OCI-LY1 (cell line): ENCODE data around the gene DACH1.

Experiments
- H2AFZ ChIP-seq: fragments of 200-600 bp; sonication (generic), shearing (Covaris generic); 2 replicates; pipeline ENCODE4 v1.6.0; 2014; ENCODE audit warnings: antibody characterized with exemption, mild to moderate bottlenecking, low read length
- H3F3A ChIP-seq: fragments of 200-600 bp; sonication (generic), shearing (Covaris generic); 2 replicates; pipeline ENCODE4 v1.6.0; 2014; ENCODE audit warnings: mild to moderate bottlenecking, antibody characterized with exemption, low read length, moderate library complexity; ENCODE audit not compliant: insufficient read depth
- H3K27ac ChIP-seq: fragments of 200-600 bp; sonication (generic); 2 replicates; pipeline ENCODE4 v1.5.1; 2014; ENCODE audit warnings: low read length, mixed run types, mild to moderate bottlenecking, low read depth; ENCODE audit not compliant: poor library complexity, severe bottlenecking
- H3K27me3 ChIP-seq: fragments of 200-600 bp; sonication (generic); 2 replicates; pipeline ENCODE4 v1.6.0; 2014; ENCODE audit warnings: antibody characterized with exemption, mild to moderate bottlenecking, low read length, moderate library complexity; ENCODE audit not compliant: insufficient read depth
- H3K36me3 ChIP-seq: fragments of 200-600 bp; sonication (generic); 2 replicates; pipeline ENCODE4 v1.6.1; 2014; ENCODE audit warnings: mild to moderate bottlenecking, antibody characterized with exemption, low read length, moderate library complexity, mixed read lengths; ENCODE audit not compliant: insufficient read depth
- H3K4me1 ChIP-seq: fragments of 200-600 bp; sonication (generic); 2 replicates; pipeline ENCODE4 v1.5.1; 2014; ENCODE audit warnings: mild to moderate bottlenecking, low read length, moderate library complexity; ENCODE audit not compliant: insufficient read depth, severe bottlenecking
- H3K4me2 ChIP-seq: fragments of 200-600 bp; sonication (generic), shearing (Covaris generic); 2 replicates; pipeline ENCODE4 v1.6.1; 2014; ENCODE audit warnings: low read length
- H3K4me3 ChIP-seq: fragments of 200-600 bp; sonication (generic); 2 replicates; pipeline ENCODE4 v1.5.1; 2014; ENCODE audit warnings: low read length, low read depth, mild to moderate bottlenecking, mixed read lengths; ENCODE audit not compliant: poor library complexity, severe bottlenecking
- H3K79me2 ChIP-seq: fragments of 200-600 bp; shearing (Covaris generic); 2 replicates; pipeline ENCODE4 v1.6.1; 2016; ENCODE audit warnings: mixed run types, low read length, mixed read lengths; ENCODE audit not compliant: insufficient read depth
- H3K9ac ChIP-seq: fragments of 200-600 bp; sonication (generic), shearing (Covaris generic); 2 replicates; pipeline ENCODE4 v1.6.1; 2014; ENCODE audit warnings: mild to moderate bottlenecking, low read length, mixed read lengths
- H3K9me2 ChIP-seq: fragments of 200-600 bp; sonication (generic), shearing (Covaris generic); 2 replicates; pipeline ENCODE4 v1.6.1; 2014; ENCODE audit warnings: low read depth, mild to moderate bottlenecking, low read length, mixed read lengths
- H3K9me3 ChIP-seq: fragments of 200-600 bp; shearing (Covaris generic); 2 replicates; pipeline ENCODE4 v1.6.1; 2014; ENCODE audit warnings: low read length, mixed read lengths
- H4K20me1 ChIP-seq: fragments of 200-600 bp; sonication (generic), shearing (Covaris generic); 2 replicates; pipeline ENCODE4 v1.6.0; 2016; ENCODE audit warnings: mild to moderate bottlenecking, low read length; ENCODE audit not compliant: insufficient read depth
- CTCF ChIP-seq: fragments of 200-600 bp; sonication (generic), shearing (Covaris generic); IDR thresholded peaks from 2 replicates; pipeline ENCODE4 v1.5.1; 2017; ENCODE audit warnings: mild to moderate bottlenecking, antibody characterized with exemption, low read length, moderate library complexity, mixed read lengths
- EZH2 ChIP-seq: fragments of 200-600 bp; sonication (generic), shearing (Covaris generic); IDR thresholded peaks from 2 replicates; pipeline ENCODE4 v1.8.0; 2017; ENCODE audit warnings: borderline replicate concordance, mixed run types, mild to moderate bottlenecking, antibody characterized with exemption, low read length, moderate library complexity, mixed read lengths

Gene DACH1

GRCh38 chr13:71645467-71645866 is 221.5 kb downstream of the DACH1 start:
- H3K9ac ChIP-seq, result no peak overlapping the region
- no peaks in the 10 kb centered on the region for H3K4me1 ChIP-seq
- no peaks in the 10 kb centered on the region for H3K79me2 ChIP-seq
- no peaks in the 10 kb centered on the region for H4K20me1 ChIP-seq
- H3K27me3 ChIP-seq, result no peaks in the 10 kb centered on the region
- H2AFZ ChIP-seq, result no peak overlapping the region
- TF ChIP-seq EZH2 (no peak), CTCF (no peak)
- no peak overlapping the region for H3K4me3 ChIP-seq
- no peaks in the 10 kb centered on the region for H3F3A ChIP-seq
- no peaks in the 10 kb centered on the region for H3K36me3 ChIP-seq
- H3K9me2 ChIP-seq, result no peaks in the 10 kb centered on the region
- H3K4me2 ChIP-seq, result no peak overlapping the region
- no peak overlapping the region for H3K27ac ChIP-seq
- no peaks in the 10 kb centered on the region for H3K9me3 ChIP-seq

- Histone ChIP-seq H3K4me3 (no peak overlapping the region), H3K9ac (no peak overlapping the region), H3F3A (no peaks in the 10 kb centered on the region), H3K27ac (no peak overlapping the region), H3K79me2 (no peaks in the 10 kb centered on the region), H2AFZ (no peak overlapping the region), H3K9me3 (no peaks in the 10 kb centered on the region), H3K36me3 (no peaks in the 10 kb centered on the region), H4K20me1 (no peaks in the 10 kb centered on the region), H3K9me2 (no peaks in the 10 kb centered on the region), H3K4me1 (no peaks in the 10 kb centered on the region), H3K27me3 (no peaks in the 10 kb centered on the region), H3K4me2 (no peak overlapping the region)
- TF ChIP-seq EZH2, result no peak
- no peak for TF ChIP-seq CTCF
Measured at GRCh38 chr13:71644579-71644978, 222.4 kb downstream of the DACH1 start.

- H3K4me3 ChIP-seq, result no peak overlapping the region
- no peak for TF ChIP-seq EZH2
- TF ChIP-seq CTCF, result no peak
- no peak overlapping the region for H3K27ac ChIP-seq
- H3K4me2 ChIP-seq, result no peak overlapping the region
- no peaks in the 10 kb centered on the region for H3K36me3 ChIP-seq
- no peaks in the 10 kb centered on the region for H3K9me3 ChIP-seq
- no peak overlapping the region for H2AFZ ChIP-seq
- H3K9ac ChIP-seq, result no peak overlapping the region
- no peaks in the 10 kb centered on the region for H4K20me1 ChIP-seq
- no peaks in the 10 kb centered on the region for H3K4me1 ChIP-seq
- no peaks in the 10 kb centered on the region for H3K79me2 ChIP-seq
- H3K27me3 ChIP-seq, result no peaks in the 10 kb centered on the region
- no peaks in the 10 kb centered on the region for H3K9me2 ChIP-seq
- no peaks in the 10 kb centered on the region for H3F3A ChIP-seq
Measured at GRCh38 chr13:71643448-71643860, 223.6 kb downstream of the DACH1 start.
